GM21367 (cell line): ENCODE data around the gene LETMD1.

Experiments
- ATAC-seq: cut with Tn5 transposase; IDR thresholded peaks from one replicate; pipeline ENCODE4 v1.9.1; 2021; ENCODE audit not compliant: unreplicated experiment

The LETMD1 gene

DNA sequence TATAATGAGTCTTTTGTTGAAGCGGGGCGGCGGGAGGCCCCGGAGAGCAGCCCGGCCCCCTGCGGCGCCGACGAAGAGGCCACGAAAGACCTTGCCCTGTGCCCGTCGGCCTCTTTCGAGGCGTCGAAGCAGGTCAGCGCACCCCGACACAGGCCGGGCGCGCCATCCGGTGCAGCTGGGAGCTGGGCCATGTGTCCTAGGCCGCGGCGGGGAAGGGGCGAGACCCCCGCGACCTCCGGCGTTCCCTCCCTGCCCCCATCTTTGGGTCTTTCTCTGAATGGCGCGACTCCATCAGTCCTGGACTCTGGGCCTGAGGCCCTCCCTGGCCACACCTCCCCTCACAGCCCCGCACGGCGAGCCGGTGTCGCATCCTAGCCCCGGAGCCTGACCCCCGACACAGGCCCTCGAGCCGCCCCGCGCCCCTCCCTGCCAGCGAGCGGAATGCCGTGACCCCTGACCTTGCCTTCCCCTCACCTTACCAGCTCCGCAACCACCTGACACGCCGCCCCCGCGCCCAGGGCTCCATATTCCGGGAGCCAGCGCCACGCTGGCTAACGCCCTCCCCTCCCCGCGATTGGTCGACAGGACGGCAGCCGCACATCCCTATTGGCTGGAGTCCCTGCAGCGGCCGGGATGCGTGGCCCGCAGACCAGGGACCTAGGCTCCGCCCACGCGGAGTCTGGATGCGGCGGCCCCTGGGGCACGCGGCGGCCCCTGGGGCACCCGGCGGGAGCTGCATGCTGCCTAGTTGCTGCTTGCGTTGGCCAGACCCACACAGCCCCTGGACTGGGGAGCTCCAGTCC lies 22.1 kb upstream of the LETMD1 start, which contains the start of gene SLC11A2:
Gene SLC11A2, minus strand, starts transcription at position 549 of the 803 bp plus-strand sequence. CDS start 15,656 bp downstream, outside the sequence.
- peak; percentile 80 for ATAC-seq

DNA sequence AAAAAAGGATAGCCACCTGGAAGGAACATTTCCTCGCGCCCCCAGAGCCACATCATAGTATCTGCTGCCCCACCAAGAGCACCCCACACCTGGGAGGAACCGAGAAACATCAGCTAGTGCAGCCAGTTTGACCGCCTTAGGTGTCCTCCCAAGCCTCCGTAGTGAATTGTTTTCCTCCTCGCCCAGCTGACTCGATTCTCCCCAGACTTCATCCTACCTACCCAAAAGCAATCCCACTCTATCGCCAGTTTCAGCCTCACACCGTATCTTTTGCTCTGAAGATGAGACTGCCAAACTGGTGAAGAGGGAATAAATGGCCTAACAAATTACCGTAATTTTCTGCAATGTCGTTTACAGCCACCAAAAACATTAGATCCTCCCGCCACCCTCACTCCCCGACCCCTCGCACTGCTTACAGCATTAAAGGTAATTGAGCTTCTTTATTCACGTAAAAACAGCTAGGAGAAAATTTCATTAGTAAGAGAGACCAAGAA lies 20.7 kb upstream of the LETMD1 start:
- no peak for ATAC-seq

DNA sequence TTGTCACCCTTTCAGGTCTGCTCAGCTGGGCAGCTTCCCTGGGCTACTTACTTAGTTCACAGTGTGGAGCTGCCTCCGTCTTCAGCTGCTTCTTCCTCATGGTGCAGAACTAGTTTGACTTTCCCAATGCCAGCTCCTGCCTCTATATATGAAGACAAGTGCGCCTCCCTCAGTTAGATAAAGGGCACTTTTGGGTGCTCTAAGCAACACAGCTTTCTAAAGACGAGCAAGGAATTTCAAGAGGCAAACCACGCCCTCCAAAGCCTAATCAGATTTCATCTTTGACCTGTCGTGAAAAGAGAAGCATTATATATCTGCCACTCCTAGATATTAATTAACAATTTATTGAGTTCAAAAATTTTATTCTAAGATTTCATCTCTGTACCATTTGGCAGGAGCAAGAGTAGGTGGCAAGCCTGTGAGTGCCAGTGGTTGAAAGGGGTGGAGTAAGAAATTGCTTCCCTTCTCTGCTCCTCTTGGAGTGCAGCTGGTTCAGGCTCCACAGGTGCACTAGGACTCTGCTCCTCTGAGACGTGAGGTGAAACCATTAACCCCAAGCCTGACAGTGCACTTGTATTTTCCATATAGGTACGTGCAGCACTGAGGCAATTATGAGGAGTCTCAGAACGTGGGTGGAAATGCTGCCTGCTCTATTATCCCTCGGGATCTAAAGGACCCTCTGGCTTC lies 19.9 kb upstream of the LETMD1 start:
- no peak for ATAC-seq

DNA sequence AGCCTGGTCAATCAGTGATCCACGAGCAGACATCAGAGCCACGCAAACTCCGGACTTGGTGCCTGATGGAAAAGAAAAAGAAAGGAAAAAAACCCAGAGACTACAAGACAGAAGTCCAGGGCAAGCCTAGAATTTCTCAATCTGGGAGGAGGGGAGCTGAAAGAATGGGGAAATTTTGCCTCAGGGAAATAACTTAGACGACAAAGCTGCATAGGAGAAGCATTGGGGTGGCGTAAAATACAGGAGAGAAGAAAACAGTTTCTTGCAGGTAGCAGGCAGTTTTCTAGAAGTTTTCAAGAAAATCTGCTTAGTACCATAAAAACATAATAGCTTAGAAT lies 19.3 kb upstream of the LETMD1 start:
- no peak for ATAC-seq

DNA sequence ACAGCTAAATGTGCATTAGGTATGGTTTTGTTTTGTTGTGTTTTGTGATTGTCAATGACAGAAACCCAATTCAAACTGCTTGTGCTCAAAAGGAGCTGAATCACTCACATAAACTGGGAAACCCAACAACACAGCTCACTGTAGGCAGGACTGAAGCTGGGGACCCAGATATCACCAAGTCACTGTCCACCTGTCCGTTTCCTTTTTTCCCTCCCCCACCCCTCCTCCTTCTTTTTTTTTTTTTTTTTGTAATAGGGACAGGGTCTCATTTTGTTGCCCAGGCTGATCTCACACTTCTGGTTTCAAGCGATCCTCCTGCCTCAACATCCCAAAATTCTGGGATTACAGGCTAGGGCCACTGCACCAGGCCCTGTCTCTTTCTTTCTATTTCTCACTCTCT lies 15.1 kb upstream of the LETMD1 start:
- no peak for ATAC-seq

DNA sequence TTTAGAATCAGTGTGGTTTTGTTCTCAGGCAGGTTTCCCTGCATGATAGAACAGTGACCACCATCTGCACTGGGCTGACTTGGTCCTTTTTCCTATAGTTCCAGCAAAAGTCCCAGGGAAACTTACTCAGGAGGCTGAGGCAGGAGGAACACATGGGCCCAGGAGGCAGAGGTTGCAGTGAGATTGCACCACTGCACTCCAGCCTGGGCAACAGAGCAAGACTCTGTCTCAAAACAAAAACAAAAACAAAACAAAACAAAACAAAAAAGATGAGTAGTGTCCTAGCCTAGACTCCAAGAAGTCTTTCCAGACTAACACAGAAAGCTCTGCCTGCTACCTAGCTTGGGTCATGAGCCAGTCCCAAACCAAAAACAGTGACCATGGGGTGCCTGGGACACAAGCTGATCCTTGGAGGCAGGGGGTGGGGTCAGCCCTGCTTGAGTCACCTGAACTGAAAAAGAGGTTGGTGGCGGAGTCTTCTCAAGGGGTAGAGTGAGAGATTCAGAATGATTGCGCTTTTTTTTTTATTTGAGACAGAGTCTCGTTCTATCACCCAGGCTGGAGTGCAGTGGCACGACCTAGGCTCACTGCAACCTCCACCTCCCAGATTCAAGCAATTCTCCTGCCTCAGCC lies 14.6 kb upstream of the LETMD1 start:
- ATAC-seq, result no peak

DNA sequence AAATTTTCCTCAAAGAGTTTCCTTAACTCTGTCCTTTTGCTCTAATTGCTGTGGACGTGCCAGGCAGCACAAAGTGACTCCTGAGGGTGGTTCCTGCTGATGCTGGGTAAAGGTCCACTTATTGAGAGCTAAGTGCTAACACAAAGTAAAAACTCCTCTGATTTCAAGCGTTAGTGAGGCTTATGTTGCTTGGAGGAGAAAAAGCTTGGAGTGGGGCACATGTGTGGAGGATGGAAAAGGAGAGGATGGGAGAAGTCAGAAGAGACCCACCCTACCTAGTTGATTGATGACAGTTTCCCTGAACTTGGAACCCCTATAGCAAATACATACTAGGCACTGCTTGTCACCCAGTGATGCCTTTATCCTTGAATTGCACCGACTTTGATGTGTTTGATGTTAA lies 11.8 kb upstream of the LETMD1 start:
- no peak for ATAC-seq

DNA sequence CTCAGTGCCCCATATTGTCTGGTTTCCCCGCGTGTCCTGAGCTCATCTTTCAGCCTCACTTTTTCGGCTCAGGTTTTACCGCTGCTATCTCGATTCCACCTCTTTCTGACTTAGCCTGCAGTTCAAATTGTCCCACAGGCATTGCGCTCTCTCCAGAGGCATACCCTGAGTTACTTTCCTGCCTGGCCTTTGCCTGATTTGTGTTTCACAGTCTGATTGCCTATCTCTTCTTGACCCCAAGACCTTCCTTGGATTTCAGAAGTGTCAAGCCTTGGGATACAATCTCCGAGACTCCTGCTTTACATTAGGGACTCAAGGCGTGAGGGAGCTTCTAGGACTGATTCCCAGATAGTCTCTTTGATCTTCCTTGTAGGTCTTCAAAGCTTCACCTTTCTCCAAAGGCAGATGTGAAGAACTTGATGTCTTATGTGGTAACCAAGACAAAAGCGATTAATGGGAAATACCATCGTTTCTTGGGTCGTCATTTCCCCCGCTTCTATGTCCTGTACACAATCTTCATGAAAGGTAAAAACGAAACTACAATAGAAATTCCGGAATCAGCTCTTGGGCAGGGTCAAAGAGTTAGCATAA lies 629 bp downstream of the LETMD1 start:
- ATAC-seq, result no peak

DNA sequence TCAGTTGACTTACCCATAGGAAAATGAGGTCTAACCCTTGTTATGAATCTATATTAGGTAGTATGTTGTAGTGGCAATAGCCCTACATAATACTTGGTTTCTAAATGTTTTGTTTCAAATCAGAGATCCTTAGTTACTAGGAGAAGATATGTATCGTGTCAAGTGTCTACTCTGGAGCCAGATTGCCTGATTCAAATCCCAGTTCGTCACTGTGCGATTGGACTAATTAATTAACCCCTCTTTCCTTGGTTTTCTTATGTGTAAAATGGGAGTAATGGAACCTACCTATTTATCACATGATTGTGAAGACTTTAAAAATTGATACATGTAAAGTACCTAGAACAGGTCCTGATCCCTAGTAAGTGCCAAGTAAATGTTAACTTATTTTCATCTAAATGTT lies 1.4 kb downstream of the LETMD1 start:
- ATAC-seq, result no peak

DNA sequence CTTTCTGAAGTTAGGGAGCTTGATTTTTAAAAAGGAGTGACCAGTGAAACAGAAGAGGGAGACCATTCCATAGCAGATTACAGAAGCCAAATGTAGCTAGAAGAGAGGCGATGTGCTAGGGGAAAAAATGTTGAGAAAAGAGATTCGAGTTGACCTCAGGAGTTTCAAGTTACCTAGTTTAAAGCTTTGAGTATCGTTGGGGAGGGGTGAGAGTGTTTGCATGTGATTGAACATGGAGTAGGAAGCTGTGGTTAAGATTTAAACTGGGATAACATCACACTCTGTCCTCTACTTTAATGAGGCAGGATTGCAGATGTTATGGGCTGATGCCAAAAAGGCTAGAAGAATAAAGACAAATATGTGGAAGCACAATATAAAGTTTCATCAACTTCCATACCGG lies 3.7 kb downstream of the LETMD1 start:
- no peak for ATAC-seq

DNA sequence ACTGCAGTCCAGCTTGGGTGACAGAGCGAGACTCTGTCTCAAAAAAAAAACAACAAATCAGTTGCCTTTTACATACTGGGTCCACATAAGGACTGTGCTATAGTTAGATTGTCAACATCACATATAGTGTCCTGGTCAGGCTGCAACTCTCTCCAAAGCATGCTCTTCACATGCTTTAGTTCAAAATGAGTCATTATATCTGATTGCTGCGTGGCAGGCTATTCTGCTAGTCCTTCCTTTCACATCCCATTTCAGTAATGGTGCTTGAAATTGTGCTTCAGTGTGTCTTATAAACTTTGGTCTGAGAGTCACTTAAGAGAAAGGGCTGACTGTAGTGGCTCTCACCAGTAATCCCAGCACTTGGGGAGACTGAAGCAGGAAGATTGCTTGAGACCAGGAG lies 6.9 kb downstream of the LETMD1 start:
- ATAC-seq, result no peak

DNA sequence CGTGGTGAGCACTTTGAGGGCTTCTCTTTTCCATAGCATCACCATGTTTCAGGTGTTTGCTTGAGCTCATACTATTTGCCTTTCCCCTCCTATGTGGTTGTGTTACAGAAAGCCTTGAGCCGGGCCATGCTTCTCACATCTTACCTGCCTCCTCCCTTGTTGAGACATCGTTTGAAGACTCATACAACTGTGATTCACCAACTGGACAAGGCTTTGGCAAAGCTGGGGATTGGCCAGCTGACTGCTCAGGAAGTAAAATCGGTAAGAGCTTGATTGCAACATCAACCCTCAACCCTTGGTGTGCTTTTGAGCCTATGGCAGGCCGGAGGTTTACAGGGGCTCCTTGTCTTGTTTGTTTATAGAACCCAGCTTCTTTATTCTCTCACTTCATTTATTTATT lies 8.1 kb downstream of the LETMD1 start:
- ATAC-seq, result no peak

DNA sequence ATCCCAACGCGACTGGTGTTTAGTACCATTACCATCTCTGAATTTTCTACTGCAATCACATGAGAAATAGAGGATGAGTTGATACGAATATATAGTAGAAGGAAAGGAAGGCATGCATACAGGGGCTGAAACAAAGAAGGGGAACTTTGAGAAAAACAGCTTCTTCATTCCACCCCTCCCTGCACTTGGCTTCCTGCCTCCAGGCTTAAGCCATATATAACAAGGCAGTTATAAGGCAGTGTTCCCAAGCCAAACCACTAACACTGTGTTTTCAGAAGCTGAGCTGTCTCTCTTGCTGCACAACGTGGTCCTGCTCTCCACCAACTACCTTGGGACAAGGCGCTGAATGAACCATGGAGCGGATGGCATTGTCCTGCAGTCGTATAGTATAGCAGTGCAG lies 11.0 kb downstream of the LETMD1 start:
- no peak for ATAC-seq

DNA sequence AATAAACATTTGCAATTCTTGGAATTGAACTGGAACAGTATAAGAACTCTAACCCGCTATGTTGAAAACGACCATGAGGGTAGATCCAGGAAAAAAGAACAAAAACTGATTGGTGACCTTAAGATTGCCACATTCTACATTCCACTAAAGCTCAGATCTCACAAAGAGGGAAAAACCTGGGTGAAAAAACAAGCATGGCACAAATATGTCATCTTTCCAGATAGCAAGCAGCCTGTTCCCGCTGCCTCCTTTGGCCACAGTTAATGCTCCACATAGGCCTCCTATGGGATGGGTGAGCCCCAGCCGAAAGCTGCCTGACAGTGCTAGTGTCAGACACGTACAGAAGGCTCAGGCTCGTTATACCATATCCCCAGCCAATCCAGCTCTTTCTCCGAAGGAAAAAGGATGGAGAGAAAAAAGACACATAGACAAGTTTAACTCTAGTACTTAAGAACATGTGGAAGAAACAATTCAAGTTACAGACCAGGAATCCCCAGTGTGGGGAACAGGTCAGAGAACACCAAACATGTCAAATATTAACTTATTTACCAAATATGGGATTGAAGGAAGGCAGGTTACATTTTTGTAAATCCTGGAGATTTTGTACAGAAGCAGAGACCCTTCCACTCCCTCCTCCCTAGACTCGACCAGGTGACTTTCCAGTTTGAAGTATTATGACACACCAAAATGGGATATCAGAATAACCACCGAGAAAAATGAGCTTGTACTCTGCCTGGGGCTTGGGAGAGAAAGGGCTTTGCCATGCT lies 14.7 kb downstream of the LETMD1 start:
- no peak for ATAC-seq

DNA sequence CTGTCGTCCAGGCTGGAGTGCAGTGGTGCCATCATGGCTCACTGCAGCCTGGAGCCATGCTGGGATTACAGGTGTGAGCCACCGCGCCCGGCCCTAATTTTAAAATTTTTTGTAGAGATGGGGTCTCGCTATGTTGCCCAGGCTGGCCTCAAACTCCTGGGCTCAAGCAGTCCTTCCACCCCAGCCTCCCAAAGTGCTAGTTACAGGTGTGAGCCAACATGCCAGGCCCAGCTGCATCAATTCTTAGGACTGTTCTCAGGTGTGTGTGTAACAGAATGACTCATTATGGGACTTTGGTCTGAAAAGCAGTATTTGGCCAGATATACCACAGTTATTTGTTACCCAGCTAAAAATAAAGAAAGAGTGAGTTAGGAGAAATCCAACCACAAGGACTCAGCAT lies 17.4 kb downstream of the LETMD1 start:
- no peak for ATAC-seq

DNA sequence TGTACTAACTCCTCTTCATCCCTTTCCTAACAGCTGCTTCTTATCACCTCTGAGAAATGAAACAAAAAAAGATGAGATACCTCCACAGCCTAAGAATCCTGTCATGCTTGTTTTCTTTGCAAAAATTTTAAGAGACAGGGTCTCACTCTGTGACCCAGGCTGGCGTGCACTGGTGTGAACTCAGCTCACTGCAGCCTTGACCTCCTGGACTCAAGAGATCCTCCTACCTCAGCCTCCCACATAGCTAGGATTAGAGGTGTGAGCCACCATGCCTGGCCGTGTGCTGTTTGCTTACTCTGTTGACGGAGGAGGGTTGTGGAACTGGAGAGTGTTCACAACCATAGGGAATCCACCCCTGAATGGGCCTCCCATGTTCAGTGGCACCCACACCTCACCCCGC lies 19.1 kb downstream of the LETMD1 start:
- ATAC-seq, result no peak

DNA sequence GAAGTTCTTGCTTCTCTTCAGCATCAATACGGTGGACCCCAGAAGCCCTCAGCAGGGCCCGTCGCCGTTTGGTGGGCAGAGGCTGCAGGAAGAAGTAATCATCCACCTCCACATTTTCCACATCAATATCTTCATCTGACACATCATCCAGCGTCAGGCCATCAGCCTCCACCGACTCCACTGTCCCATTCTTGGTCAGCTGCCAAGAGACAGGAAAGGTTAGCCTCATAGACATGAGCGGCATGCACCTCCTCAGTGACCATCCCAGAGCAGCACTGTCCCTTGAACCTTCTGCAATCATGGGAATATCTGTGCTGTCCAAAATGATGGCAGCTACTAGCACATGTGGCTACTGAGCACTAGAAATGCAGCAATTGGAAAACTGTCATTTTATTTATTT lies 19.6 kb downstream of the LETMD1 start:
- ATAC-seq, result no peak

DNA sequence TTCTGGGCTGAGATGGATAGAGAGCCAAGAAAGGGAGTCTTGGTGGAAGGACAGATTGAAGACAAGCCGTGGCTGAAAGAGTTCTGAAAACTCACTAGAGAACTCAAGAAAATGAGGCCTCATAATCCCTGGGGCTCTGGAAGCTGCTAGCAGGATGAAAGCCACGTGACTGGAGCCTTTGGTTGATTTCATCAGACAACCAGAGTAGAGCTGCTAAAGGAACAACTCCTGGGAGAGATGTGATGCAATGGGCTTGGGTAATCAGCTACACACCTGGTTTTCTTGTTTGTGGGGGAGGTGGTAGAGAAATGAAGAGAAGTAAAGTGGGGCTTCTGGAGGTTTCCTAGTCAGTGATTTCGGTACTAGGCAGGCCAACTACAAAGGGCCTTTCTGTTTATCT lies 21.9 kb downstream of the LETMD1 start:
- ATAC-seq, result no peak

DNA sequence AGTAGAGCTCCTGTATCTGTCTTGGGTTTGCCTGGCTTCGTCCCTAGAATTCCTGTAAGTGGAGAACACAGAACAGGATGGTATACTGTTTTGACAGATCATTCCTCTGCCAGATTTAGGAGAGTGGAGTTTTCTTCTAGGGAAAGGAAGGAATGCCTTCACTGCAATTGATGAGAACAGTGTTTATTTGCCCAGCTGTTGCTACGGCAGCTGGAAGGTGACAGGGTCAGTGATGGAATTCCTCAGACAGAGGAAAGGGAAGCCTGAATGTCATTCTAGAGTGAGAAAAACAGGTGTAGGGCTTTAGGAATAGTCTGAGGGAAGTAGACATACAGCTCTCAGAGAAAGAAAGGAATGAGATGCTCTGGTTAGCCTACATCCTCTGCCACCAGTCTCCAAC lies 23.5 kb downstream of the LETMD1 start:
- no peak for ATAC-seq

DNA sequence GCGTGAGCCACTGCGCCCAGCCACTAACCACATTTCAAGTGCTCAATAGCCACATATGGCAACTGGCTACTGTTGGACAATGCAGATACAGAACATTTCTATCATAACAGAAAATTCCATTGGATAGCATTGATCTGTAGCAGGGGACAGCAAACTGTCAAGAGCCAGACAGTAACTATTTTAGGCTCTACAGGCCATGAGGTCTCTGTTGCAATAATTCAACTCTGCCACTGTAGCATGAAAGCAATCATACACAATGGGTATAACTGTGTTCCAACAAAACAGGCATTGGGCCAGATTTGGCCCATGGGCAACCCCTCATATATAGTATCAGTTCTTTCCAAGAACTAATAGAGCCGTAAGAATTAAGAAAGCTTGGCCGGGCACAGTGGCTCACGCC lies 27.3 kb downstream of the LETMD1 start:
- ATAC-seq, result no peak
